Measurements from ENCODE around the gene SLC35F3.
A peak's percentile ranks its signal among the peaks of the same experiment; 100 is the strongest.
"Not testable (repeated sequence)": the region's sequence is repeated elsewhere in the genome, so short reads cannot be mapped to it uniquely, and the experiment has no call there.

The SLC35F3 gene

GRCh38 chr1:234243521-234244260, 339.2 kb downstream of the SLC35F3 start:
- Mint-ChIP-seq H3K4me3 (no peak overlapping the region), H3K36me3 (ENCODE audit: low read depth) (peaks cover 11% of the 10 kb centered on the region)
- intact Hi-C loops (cut with micrococcal nuclease), result no loop called here

GRCh38 chr1:234244482-234244881, 340.0 kb downstream of the SLC35F3 start:
- Mint-ChIP-seq H3K4me3 (no peak overlapping the region), H3K4me1 (ENCODE audit: low read depth) (peaks cover 34% of the 10 kb centered on the region), H3K27ac (peak overlapping the region; percentile 78), H3K36me3 (ENCODE audit: low read depth) (peaks cover 11% of the 10 kb centered on the region), H3K27me3 (peaks cover 13% of the 10 kb centered on the region), H3K9me3 (peaks cover 22% of the 10 kb centered on the region)
- intact Hi-C loops (cut with micrococcal nuclease), result no loop called here

More at GRCh38 chr1:234243521-234244260, 339.2 kb downstream of the SLC35F3 start:
- Mint-ChIP-seq H3K27me3 (peaks cover 15% of the 10 kb centered on the region), H3K27ac (peak overlapping the region; percentile 78), H3K9me3 (peaks cover 22% of the 10 kb centered on the region), H3K4me1 (ENCODE audit: low read depth) (peaks cover 34% of the 10 kb centered on the region)

- Mint-ChIP-seq H3K36me3 (ENCODE audit: low read depth) (peaks cover 11% of the 10 kb centered on the region), H3K27me3 (peaks cover 10% of the 10 kb centered on the region), H3K4me3 (no peak overlapping the region), H3K9me3 (peaks cover 22% of the 10 kb centered on the region), H3K27ac (peak overlapping the region; percentile 78), H3K4me1 (ENCODE audit: low read depth) (peaks cover 34% of the 10 kb centered on the region)
- intact Hi-C loops (cut with micrococcal nuclease), result no loop called here
Observed at GRCh38 chr1:234246638-234247116, 342.2 kb downstream of the SLC35F3 start.

GRCh38 chr1:234247746-234248145, 343.3 kb downstream of the SLC35F3 start:
- Mint-ChIP-seq H3K4me1 (ENCODE audit: low read depth) (peaks cover 34% of the 10 kb centered on the region), H3K9me3 (peaks cover 22% of the 10 kb centered on the region), H3K27me3 (peaks cover 10% of the 10 kb centered on the region), H3K36me3 (ENCODE audit: low read depth) (peaks cover 11% of the 10 kb centered on the region), H3K27ac (peak overlapping the region; percentile 28)
- H3K4me3 Mint-ChIP-seq; intact Hi-C loops (cut with micrococcal nuclease): not testable (repeated sequence)

GRCh38 chr1:234250747-234251146, 346.3 kb downstream of the SLC35F3 start:
- H3K4me3 Mint-ChIP-seq, result no peak overlapping the region
- peaks cover 11% of the 10 kb centered on the region for H3K36me3 Mint-ChIP-seq (ENCODE audit: low read depth)
- no peak overlapping the region for H3K27ac Mint-ChIP-seq
- H3K27me3 Mint-ChIP-seq, result peaks cover 13% of the 10 kb centered on the region
- H3K9me3 Mint-ChIP-seq, result peaks cover 22% of the 10 kb centered on the region
- H3K4me1 Mint-ChIP-seq (ENCODE audit: low read depth), result peaks cover 22% of the 10 kb centered on the region
- intact Hi-C loops (cut with micrococcal nuclease), result no loop called here

- H3K9me3 Mint-ChIP-seq, result peaks cover 15% of the 10 kb centered on the region
- H3K4me3 Mint-ChIP-seq, result no peak overlapping the region
- no peaks in the 10 kb centered on the region for H3K36me3 Mint-ChIP-seq (ENCODE audit: low read depth)
- H3K4me1 Mint-ChIP-seq (ENCODE audit: low read depth), result peaks cover 10% of the 10 kb centered on the region
- H3K27ac Mint-ChIP-seq, result no peak overlapping the region
- H3K27me3 Mint-ChIP-seq, result peaks cover 4% of the 10 kb centered on the region
- intact Hi-C loops (cut with micrococcal nuclease), result no loop called here
Observed at GRCh38 chr1:234253732-234254131, 349.3 kb downstream of the SLC35F3 start.

GRCh38 chr1:234256359-234256758, 351.9 kb downstream of the SLC35F3 start:
- H3K9me3 Mint-ChIP-seq, result peaks cover 15% of the 10 kb centered on the region
- H3K4me1 Mint-ChIP-seq (ENCODE audit: low read depth), result peaks cover 16% of the 10 kb centered on the region
- peaks cover 8% of the 10 kb centered on the region for H3K27me3 Mint-ChIP-seq
- no peaks in the 10 kb centered on the region for H3K36me3 Mint-ChIP-seq (ENCODE audit: low read depth)
- intact Hi-C loops (cut with micrococcal nuclease), result no loop called here
- H3K27ac Mint-ChIP-seq, result no peak overlapping the region
- H3K4me3 Mint-ChIP-seq, result no peak overlapping the region

- H3K36me3 Mint-ChIP-seq (ENCODE audit: low read depth), result no peaks in the 10 kb centered on the region
- no peak overlapping the region for H3K4me3 Mint-ChIP-seq
- peaks cover 16% of the 10 kb centered on the region for H3K4me1 Mint-ChIP-seq (ENCODE audit: low read depth)
- peaks cover 8% of the 10 kb centered on the region for H3K27me3 Mint-ChIP-seq
- intact Hi-C loops (cut with micrococcal nuclease), result no loop called here
- no peak overlapping the region for H3K27ac Mint-ChIP-seq
- peaks cover 15% of the 10 kb centered on the region for H3K9me3 Mint-ChIP-seq
Observed at GRCh38 chr1:234258071-234258470, 353.6 kb downstream of the SLC35F3 start.

GRCh38 chr1:234260578-234260977, 356.1 kb downstream of the SLC35F3 start:
- intact Hi-C loops (cut with micrococcal nuclease), result no loop called here
- Mint-ChIP-seq H3K4me3 (no peak overlapping the region), H3K27ac (no peak overlapping the region)

GRCh38 chr1:234261545-234261944, 357.1 kb downstream of the SLC35F3 start:
- intact Hi-C loops (cut with micrococcal nuclease), result no loop called here
- H3K4me3 Mint-ChIP-seq, result no peak overlapping the region
- peaks cover 15% of the 10 kb centered on the region for H3K9me3 Mint-ChIP-seq
- H3K27me3 Mint-ChIP-seq, result peaks cover 4% of the 10 kb centered on the region
- H3K27ac Mint-ChIP-seq, result no peak overlapping the region
- H3K36me3 Mint-ChIP-seq (ENCODE audit: low read depth), result no peaks in the 10 kb centered on the region
- peaks cover 6% of the 10 kb centered on the region for H3K4me1 Mint-ChIP-seq (ENCODE audit: low read depth)

More at GRCh38 chr1:234260578-234260977, 356.1 kb downstream of the SLC35F3 start:
- H3K36me3 Mint-ChIP-seq (ENCODE audit: low read depth), result no peaks in the 10 kb centered on the region
- peaks cover 15% of the 10 kb centered on the region for H3K9me3 Mint-ChIP-seq
- peaks cover 4% of the 10 kb centered on the region for H3K27me3 Mint-ChIP-seq
- peaks cover 6% of the 10 kb centered on the region for H3K4me1 Mint-ChIP-seq (ENCODE audit: low read depth)

GRCh38 chr1:234262007-234262753, 357.7 kb downstream of the SLC35F3 start:
- peaks cover 4% of the 10 kb centered on the region for H3K27me3 Mint-ChIP-seq
- intact Hi-C loops (cut with micrococcal nuclease), result no loop called here
- H3K4me3 Mint-ChIP-seq, result no peak overlapping the region
- peaks cover 12% of the 10 kb centered on the region for H3K9me3 Mint-ChIP-seq
- H3K27ac Mint-ChIP-seq, result no peak overlapping the region
- no peaks in the 10 kb centered on the region for H3K36me3 Mint-ChIP-seq (ENCODE audit: low read depth)
- peaks cover 6% of the 10 kb centered on the region for H3K4me1 Mint-ChIP-seq (ENCODE audit: low read depth)

GRCh38 chr1:234262754-234263105, 358.3 kb downstream of the SLC35F3 start:
- Mint-ChIP-seq H3K4me3 (no peak overlapping the region), H3K27me3 (peaks cover 4% of the 10 kb centered on the region), H3K27ac (no peak overlapping the region), H3K4me1 (ENCODE audit: low read depth) (peaks cover 6% of the 10 kb centered on the region), H3K9me3 (peaks cover 7% of the 10 kb centered on the region), H3K36me3 (ENCODE audit: low read depth) (no peaks in the 10 kb centered on the region)
- intact Hi-C loops (cut with micrococcal nuclease), result no loop called here

- Mint-ChIP-seq H3K27me3 (peaks cover 4% of the 10 kb centered on the region), H3K36me3 (ENCODE audit: low read depth) (no peaks in the 10 kb centered on the region), H3K9me3 (no peaks in the 10 kb centered on the region), H3K4me3 (no peak overlapping the region), H3K4me1 (ENCODE audit: low read depth) (peaks cover 6% of the 10 kb centered on the region), H3K27ac (no peak overlapping the region)
- intact Hi-C loops (cut with micrococcal nuclease), result no loop called here
Observed at GRCh38 chr1:234264832-234265231, 360.4 kb downstream of the SLC35F3 start.

GRCh38 chr1:234265321-234265720, 360.8 kb downstream of the SLC35F3 start:
- peaks cover 4% of the 10 kb centered on the region for H3K27me3 Mint-ChIP-seq
- intact Hi-C loops (cut with micrococcal nuclease), result no loop called here
- H3K27ac Mint-ChIP-seq, result no peak overlapping the region
- H3K9me3 Mint-ChIP-seq, result no peaks in the 10 kb centered on the region
- H3K4me1 Mint-ChIP-seq (ENCODE audit: low read depth), result peaks cover 6% of the 10 kb centered on the region
- no peaks in the 10 kb centered on the region for H3K36me3 Mint-ChIP-seq (ENCODE audit: low read depth)
- no peak overlapping the region for H3K4me3 Mint-ChIP-seq

Data from dendritic cell treated with granulocyte-macrophage colony-stimulating factor and Interleukin-4, amounts not matched to agents 40 ng/mL and 50 ng/mL, for 4 days (primary cell).